GM19239 (cell line): ENCODE results near the gene ARCN1.
A peak's percentile ranks its signal among the peaks of the same experiment; 100 is the strongest.
"Not testable (repeated sequence)": the region's sequence is repeated elsewhere in the genome, so short reads cannot be mapped to it uniquely, and the experiment has no call there.

Experiments used
- DNase-seq: peaks from one replicate; pipeline ENCODE4 v3.0.0; 2011; ENCODE audit warnings: low spot score; ENCODE audit not compliant: insufficient read length
- FAIRE-seq: peaks from 2 replicates; lab custom pipeline; 2011; peaks lifted over from hg19 to GRCh38; lab: Jason Lieb, UNC

ARCN1 gene

GRCh38 chr11:118544010-118544646 lies 28.1 kb upstream of the ARCN1 start:
- no peak for DNase-seq
- no peak for FAIRE-seq

GRCh38 chr11:118544647-118545010 lies 27.6 kb upstream of the ARCN1 start:
- DNase-seq (no peak), FAIRE-seq (no peak)

- FAIRE-seq, result no peak
- DNase-seq, result no peak
Observed at GRCh38 chr11:118545533-118545932, 26.7 kb upstream of the ARCN1 start.

GRCh38 chr11:118547132-118547531 lies 25.1 kb upstream of the ARCN1 start:
- no peak for DNase-seq
- FAIRE-seq, result no peak

- FAIRE-seq (no peak), DNase-seq (no peak)
Observed at GRCh38 chr11:118552341-118552740, 19.9 kb upstream of the ARCN1 start.

GRCh38 chr11:118560806-118561205 lies 11.4 kb upstream of the ARCN1 start:
- no peak for FAIRE-seq

GRCh38 chr11:118565051-118565450 lies 7.2 kb upstream of the ARCN1 start:
- no peak for DNase-seq
- no peak for FAIRE-seq

More at GRCh38 chr11:118560806-118561205, 11.4 kb upstream of the ARCN1 start:
- no peak for DNase-seq

GRCh38 chr11:118569670-118570069 lies 2.5 kb upstream of the ARCN1 start:
- no peak for FAIRE-seq
- DNase-seq, result no peak

- DNase-seq (no peak), FAIRE-seq (no peak)
Observed at GRCh38 chr11:118570787-118571186, 1.4 kb upstream of the ARCN1 start.

- not testable (repeated sequence) for DNase-seq
- peak; percentile 70 for FAIRE-seq
Observed at GRCh38 chr11:118571701-118572060, 528 bp upstream of the ARCN1 start.

- no peak for DNase-seq
Observed at GRCh38 chr11:118572981-118573550, 857 bp downstream of the ARCN1 start.

GRCh38 chr11:118574636-118575035 lies 2.4 kb downstream of the ARCN1 start:
- DNase-seq (no peak), FAIRE-seq (no peak)

More at GRCh38 chr11:118572981-118573550, 857 bp downstream of the ARCN1 start:
- FAIRE-seq, result peak; percentile 73

GRCh38 chr11:118577995-118578394 lies 5.8 kb downstream of the ARCN1 start:
- FAIRE-seq, DNase-seq: not testable (repeated sequence)

GRCh38 chr11:118581057-118581456 lies 8.8 kb downstream of the ARCN1 start:
- FAIRE-seq, result no peak

GRCh38 chr11:118587952-118588351 lies 15.7 kb downstream of the ARCN1 start:
- no peak for DNase-seq
- FAIRE-seq, result no peak

More at GRCh38 chr11:118581057-118581456, 8.8 kb downstream of the ARCN1 start:
- DNase-seq, result no peak

- no peak for FAIRE-seq
Observed at GRCh38 chr11:118592616-118593367, 20.6 kb downstream of the ARCN1 start.

GRCh38 chr11:118594984-118595383 lies 22.8 kb downstream of the ARCN1 start:
- not testable (repeated sequence) for FAIRE-seq
- DNase-seq, result peak; percentile 32

More at GRCh38 chr11:118592616-118593367, 20.6 kb downstream of the ARCN1 start:
- DNase-seq, result no peak

- no peak for FAIRE-seq
Observed at GRCh38 chr11:118596224-118597146, 24.3 kb downstream of the ARCN1 start.

GRCh38 chr11:118597556-118597955 lies 25.3 kb downstream of the ARCN1 start:
- DNase-seq (no peak), FAIRE-seq (no peak)

More at GRCh38 chr11:118596224-118597146, 24.3 kb downstream of the ARCN1 start:
- no peak for DNase-seq

- DNase-seq, result no peak
- FAIRE-seq, result no peak
Observed at GRCh38 chr11:118602331-118602730, 30.1 kb downstream of the ARCN1 start.
